HG03354 (cell line): ENCODE data around the gene EXOC1.
"Not testable (repeated sequence)": the region's sequence is repeated elsewhere in the genome, so short reads cannot be mapped to it uniquely, and the experiment has no call there.

ENCODE experiments used
- ATAC-seq: cut with Tn5 transposase; IDR thresholded peaks from one replicate; pipeline ENCODE4 v1.9.1; 2021; ENCODE audit warnings: mild to moderate bottlenecking; ENCODE audit not compliant: unreplicated experiment, poor library complexity, severe bottlenecking

The EXOC1 gene, protein sequence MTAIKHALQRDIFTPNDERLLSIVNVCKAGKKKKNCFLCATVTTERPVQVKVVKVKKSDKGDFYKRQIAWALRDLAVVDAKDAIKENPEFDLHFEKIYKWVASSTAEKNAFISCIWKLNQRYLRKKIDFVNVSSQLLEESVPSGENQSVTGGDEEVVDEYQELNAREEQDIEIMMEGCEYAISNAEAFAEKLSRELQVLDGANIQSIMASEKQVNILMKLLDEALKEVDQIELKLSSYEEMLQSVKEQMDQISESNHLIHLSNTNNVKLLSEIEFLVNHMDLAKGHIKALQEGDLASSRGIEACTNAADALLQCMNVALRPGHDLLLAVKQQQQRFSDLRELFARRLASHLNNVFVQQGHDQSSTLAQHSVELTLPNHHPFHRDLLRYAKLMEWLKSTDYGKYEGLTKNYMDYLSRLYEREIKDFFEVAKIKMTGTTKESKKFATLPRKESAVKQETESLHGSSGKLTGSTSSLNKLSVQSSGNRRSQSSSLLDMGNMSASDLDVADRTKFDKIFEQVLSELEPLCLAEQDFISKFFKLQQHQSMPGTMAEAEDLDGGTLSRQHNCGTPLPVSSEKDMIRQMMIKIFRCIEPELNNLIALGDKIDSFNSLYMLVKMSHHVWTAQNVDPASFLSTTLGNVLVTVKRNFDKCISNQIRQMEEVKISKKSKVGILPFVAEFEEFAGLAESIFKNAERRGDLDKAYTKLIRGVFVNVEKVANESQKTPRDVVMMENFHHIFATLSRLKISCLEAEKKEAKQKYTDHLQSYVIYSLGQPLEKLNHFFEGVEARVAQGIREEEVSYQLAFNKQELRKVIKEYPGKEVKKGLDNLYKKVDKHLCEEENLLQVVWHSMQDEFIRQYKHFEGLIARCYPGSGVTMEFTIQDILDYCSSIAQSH

DNA sequence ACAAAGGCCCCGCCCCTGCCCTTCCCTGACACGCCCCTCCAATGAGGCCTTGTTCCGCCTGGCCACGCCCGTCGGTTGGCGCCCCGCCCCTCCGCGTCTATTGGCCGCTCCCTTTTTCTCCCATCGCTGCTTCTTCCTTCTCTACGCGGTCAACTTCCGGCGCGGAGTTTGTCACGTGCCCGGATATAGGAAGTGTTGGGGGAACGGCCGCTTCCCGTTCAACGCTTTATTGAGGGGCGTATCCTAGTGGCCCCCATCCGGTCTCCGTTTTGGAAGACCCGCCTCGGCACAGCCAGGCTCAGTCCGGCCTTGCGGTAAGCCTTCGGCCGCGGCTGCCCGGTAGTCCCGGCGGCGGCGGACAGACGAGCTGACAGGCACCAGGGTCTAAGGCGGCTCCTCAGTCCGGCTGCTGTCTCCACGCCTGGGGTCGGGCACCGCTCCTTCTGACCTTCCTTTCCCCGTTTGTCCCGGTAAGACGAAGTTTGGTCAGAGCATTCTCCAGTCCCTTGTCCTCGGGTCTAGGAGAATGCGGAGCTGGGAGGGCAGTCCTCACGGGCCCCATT, at the start of gene EXOC1:
TSS of gene EXOC1 (plus strand) at position 165 of the 563 bp plus-strand sequence. CDS start 4,676 bp downstream, outside the sequence.
- ATAC-seq, result peak; percentile 99

DNA sequence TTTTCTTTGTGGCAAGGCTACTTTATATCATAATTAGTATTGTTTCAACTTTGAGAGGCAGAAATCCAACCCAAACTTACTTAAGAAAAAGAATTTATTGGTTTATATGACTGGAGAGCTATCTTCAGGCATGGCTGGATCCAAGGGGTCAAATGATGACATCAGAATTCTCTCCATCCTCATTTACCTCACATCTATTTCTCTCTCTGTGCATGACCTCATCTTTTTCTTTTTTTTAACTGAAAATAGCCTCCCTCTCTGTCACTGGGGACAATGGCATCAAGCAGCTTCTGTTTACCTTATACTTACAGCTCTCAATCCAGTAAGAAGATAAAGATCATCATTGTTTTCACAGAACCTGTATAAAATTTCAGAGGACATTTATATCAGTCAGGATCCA, 45.9 kb upstream of the EXOC1 start:
- ATAC-seq, result no peak

DNA sequence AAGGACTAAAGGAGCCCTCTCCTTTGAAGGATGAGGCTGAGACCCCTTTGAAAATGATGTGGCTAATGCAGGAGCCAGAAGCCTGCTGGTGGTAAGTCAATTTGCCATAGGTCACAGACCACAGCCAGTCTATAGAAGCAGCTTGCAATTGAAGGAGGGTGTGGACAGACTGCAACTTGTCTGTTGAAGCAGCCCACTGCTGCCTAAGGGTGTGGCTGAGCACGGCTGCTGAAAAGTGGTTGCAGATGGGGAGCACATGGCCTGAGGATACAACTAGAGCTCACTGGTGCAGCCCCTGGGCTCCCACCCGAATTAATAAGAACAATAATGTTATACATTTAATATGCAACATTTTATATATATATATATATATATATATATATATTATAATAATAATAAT, 45.3 kb upstream of the EXOC1 start:
- no peak for ATAC-seq

DNA sequence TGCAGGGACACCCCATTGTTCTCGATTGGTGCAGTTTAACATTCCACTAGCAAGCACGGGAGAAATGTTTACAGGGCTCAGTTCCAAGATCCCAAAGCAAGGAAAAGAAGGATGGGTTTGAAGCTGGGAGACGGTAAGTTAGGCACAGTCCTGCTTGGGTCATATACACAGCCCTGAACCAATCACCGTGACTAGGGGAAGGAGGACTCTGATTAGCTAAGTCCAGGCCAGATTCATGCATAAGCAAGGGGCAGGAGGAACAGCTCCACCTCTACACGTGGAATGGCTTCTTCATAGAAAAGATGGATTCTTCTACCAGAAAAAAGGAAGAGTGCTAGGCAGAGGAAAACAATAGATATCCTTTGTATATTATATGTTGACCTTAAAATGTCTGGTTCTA, 44.8 kb upstream of the EXOC1 start:
- no peak for ATAC-seq

DNA sequence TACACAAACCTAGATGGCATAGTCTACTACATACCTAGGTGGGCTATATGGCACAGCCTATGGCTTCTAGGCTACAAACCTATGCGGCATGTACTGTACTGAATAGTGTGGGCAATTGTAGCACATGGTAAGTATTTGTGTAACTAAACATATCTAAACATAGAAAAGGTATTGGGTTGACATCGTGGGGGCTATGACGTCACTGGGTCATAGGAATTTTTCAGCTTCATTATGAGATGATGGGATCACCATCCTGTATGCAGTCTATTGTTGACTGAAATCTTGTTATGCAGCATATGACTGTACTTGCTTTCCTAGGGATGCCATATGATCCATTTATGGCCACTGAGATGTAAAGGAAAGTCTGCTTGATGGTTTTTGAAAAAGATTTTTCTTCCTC, 35.8 kb upstream of the EXOC1 start:
- no peak for ATAC-seq

DNA sequence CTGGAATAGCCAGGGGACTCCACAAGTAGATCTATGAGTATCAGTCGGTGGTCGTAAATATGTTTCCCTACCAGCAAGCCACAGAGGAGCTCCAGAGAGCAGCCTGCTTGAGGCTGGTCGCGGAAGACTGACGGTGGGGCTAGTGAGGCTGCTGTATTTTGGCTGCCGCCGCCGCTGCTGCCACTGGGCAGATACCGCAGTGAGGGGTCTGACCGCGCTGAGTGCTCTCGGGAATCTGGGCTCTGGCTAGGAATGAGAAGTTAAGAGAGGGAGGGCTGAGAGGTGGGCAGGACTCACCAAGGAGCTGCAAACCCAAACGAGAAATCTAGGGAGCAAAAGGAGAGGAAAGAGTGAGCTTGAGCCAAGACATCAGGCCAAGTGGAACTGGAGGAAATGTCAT, 33.8 kb upstream of the EXOC1 start, which contains the start of gene EXOC1L:
TSS of gene EXOC1L (plus strand) at position 157 of the 400 bp plus-strand sequence. CDS start at position 394, 237 bp downstream.
- ATAC-seq, result no peak

DNA sequence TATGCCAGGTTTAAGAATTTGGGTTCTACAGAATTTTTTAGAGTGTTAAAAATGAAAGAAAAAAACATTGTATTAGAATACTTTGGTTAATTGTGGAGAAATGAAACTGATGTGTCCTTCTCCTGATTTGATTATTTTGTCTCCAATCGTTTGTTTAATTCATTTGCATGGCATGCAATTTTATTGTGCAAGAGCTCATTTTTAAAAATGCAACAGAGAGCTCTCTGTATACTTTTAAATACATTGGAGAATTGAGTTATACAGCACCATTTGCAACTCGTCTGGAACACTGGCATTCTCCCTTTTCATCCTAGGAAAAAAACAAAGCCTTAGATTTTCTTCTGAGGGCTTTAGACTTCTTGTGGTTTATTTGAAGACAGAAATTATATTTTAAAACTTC, 33.2 kb upstream of the EXOC1 start:
- no peak for ATAC-seq

DNA sequence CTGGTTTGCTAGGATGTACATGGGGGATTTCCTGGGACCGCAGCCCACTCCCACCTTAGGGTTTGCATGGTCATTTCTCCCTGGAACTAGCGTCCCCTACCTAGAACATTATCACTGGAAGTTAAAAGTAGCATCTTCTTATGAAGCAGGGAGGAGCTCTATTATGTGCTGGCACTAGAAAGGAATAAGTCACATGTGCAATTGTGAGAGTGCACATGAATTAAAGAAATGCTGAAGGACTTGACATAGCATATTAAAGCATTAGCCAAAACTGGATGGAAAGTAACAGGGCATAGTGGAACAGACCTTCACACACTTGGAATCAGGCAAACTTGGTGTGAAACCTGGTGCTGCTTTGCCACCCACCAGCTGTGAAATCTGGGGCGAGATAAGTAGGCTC, 31.1 kb upstream of the EXOC1 start:
- no peak for ATAC-seq

DNA sequence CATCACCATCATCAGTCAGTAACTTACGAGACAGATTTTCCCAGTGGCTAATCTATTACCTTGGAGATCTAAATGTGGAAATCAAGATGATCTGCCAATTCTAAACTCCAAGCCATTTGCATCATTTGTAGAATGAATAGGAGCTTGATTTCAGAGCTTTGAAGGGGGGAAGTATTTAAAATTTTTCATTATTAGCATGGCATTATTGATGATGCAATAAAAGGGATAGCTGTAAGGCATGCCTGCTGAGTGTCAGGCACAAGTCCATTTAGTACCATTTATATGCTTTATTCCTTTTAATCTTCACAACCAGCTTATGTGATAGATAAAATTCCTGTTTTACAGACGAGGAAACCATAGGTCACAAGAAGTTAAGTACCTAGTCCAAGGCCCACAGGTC, 28.6 kb upstream of the EXOC1 start:
- ATAC-seq, result no peak

DNA sequence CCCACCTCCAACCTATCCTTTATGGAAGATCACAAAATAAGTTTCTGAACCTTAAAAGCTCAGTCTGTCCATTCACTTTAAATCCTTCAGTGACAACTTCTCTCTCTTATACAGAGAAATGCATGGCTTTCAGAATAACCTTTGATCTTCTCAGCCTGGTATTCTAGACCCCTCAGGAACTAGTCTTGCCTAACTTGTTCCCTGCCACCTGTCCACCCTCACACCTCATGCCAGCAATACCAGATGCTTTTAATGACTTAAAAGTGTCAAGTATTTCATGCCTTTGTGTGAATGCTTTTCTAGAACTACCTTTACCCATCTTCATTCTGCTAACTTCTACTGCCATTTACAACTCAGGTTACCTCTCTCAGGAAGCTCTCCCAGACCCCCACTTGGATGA, 26.5 kb upstream of the EXOC1 start:
- ATAC-seq, result no peak

DNA sequence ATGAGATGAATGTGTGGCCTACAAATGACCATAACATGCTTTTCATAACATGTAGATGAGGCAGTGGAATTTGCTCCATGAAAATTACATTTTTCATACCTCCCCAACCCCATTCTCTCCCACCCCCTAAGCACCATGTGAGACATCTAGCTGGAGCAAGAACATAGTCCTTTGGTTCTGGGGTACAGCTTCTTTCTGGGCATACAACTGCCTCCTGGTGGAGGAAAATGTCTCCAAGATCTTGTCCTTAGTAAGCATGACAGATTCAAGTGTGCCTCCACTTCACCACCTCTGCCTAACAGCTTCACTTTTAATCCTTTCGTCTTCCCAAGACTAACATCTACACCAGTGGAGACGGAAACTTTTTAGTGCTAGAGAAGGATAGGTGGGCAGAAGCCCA, 25.9 kb upstream of the EXOC1 start:
- no peak for ATAC-seq

DNA sequence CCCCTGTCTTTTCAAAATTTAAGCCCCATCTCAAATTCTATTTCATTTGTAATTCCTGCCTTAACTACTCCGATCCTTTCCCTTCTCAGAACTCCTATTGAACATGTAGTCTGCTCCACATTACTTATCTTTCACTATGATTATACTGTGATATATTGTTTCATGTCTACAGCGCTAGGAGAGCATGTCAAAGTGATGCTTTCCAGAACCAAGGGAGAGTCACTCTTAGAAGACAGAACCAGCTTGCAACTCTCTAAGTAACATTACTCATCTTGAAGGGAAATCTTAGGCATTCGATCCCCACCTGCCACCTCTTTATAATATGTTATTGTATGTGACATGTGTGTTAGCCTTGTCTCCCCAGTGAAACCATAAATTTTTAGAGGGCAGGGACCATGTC, 23.4 kb upstream of the EXOC1 start:
- ATAC-seq, result no peak

DNA sequence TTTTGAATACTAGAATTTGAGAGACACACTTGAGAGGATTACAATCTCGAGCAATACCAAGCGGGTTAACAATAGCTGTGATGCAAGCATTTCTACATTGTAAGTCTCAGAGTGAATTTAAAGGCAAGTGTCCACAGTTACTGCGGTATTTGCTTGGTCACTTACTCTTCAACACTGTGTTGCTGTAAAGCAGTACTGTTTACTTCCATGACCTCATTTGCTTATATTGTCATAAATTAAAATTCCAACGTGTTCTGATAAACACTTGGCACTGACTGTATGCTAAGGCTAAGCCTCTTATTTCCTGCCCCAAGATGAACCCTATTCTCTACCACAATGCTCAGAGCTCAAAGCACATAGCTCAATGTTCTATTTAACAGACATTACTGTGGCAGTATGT, 22.7 kb upstream of the EXOC1 start:
- ATAC-seq, result no peak

DNA sequence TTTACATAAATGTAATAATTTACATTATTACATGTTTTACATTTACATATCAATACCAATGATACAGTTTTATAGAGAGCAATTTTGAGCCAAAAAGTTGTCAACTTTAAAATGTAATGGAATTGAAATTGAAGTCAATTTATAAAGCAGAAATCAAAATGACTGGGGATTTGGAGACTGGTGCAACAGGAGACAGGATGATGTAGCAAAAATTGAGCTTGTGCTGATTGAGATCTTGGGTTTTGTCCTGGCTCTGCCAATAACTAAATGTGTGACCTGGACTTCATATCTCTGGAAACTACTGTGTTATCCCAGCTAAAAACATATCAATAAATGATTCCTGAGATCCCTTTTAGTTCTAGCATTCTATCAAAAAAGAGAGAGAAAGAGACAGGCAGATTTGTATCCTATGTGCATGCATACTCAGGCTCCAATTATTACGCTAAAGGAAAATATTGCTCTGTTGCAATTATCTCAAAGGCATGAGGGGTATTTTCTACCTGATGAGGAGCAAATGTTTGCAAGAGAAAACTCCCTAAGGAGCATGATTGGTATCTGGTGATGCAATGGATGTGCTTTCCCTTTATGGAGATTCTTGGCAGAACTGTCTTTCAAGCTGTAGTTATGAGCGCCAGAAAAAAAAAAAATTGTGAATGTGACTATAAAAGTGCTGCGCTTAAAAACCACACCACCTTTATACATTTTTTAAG, 19.2 kb upstream of the EXOC1 start:
- no peak for ATAC-seq

DNA sequence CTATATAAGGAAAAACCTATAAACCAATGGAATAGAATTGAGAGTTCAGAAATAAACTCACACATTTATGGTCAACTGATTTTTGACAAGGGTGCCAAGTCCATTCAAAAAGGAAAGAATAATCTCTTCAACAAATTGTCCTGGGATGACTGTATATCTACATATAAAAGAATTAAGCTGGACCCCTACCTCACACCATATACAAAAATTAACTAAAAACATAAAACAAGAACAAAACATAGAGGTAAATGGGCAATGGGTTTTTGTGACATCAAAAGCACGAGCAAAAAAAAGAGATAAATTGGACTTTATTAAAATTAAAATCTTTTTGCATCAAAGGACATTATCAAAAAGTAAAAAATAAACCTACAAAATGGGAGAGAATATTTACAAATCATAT, 15.5 kb upstream of the EXOC1 start:
- ATAC-seq, result no peak

DNA sequence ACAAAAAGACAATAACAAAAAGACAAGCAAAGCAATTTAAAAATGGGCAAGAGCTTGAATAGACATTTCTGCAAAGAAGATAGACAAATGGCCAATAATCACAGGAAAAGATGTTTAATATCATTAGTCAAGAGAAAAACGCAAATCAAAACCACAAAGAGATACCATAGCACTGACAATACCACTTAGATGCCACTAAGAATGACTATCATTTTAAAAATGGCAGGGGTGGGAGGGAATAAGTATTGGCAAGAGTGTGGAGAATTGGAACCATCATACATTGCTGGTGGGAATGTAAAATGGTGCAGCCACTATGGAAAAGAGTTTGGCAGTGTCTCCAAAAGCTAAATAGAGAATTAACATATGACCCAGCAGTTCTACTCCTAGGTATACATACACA, 15.1 kb upstream of the EXOC1 start:
- ATAC-seq, result no peak

DNA sequence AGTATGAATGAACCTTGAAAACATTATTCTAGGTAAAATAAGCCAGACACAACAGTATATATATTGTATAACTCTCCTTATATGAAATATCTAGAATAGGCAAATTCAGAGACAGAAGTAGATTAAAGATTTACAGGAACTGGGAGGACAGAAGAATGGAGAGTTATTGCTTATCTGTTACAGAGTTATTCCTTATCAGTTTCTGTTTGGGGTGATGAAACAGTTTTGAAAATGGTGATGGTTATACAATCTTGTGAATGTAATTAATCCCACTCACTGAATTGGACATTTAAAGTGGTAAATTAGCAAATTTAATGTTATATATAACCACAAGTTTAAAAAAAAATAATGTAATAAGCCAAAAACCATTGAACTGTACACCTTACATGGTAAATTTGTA, 14.5 kb upstream of the EXOC1 start:
- no peak for ATAC-seq

DNA sequence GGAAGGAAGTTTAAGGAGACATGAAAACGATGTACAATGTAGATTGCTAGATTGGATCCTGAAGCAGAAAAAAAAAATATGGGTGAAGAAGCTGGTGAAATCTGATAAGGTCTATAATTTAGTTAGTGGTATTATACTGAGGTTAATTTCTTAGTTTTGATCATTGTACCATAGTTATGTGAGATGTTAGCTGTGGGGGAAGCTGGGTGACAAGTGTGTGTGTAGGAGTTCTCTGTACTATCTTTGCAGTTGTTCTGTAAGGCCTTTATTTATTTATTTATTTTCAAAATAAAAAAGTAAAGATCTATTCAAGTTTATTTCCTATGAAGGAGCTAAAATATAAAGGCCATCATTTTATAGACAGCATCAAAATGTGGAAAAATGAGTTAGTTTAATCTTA, 12.5 kb upstream of the EXOC1 start:
- no peak for ATAC-seq

DNA sequence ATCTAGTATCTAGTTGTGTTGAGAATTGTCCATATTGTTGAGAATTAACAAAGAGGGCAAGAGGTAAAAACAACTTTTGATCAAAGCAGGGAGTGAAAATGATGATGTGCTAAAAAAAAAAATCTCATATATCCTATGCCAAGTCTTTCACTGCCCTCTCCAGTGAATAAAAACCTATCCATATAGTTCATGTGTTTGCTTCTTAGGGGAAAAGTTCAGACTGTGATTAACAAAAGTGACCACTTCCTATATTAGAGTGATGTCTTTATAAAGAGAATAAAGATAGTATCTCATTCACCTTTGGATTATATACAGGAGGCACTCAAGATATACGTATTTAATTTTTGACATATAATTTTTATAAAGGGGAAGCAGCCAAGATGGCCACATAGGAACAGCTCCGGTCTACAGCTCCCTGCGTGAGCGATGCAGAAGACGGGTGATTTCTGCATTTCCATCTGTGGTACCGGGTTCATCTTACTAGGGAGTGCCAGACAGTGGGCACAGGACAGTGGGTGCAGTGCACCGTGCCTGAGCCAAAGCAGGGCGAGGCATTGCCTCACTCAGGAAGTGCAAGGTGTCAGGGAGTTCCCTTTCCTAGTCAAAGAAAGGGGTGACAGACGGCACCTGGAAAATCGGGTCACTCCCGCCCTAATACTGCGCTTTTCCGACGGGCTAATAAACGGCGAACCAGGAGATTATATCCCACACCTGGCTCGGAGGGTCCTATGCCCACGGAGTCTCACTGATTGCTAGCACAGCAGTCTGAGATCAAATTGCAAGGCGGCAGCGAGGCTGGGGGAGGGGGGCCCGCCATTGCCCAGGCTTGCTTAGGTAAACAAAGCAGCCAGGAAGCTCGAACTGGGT, 11.8 kb upstream of the EXOC1 start:
- ATAC-seq, result not testable (repeated sequence)
